Activated T-cell treated with anti-CD3 and anti-CD28 coated beads for 24 hours (primary cell): ENCODE data around the gene C10orf62.
"Not testable (repeated sequence)": the region's sequence is repeated elsewhere in the genome, so short reads cannot be mapped to it uniquely, and the experiment has no call there.

Source experiments
- DNase-seq: peaks from one replicate; pipeline ENCODE4 v3.0.0-alpha.2; 2020; ENCODE audit warnings: low read depth

C10orf62 gene

GRCh38 chr10:97628228-97628627 lies 38.7 kb downstream of the C10orf62 start:
- no peak for DNase-seq

GRCh38 chr10:97629289-97629688 lies 39.8 kb downstream of the C10orf62 start:
- no peak for DNase-seq

GRCh38 chr10:97631098-97631497 lies 41.6 kb downstream of the C10orf62 start:
- no peak for DNase-seq

GRCh38 chr10:97632949-97633884 lies 43.7 kb downstream of the C10orf62 start, which contains the start of gene MORN4:
Gene MORN4 (minus strand): TSS chr10:97633500. CDS start chr10:97619653, 13,847 bp downstream.
- peak; percentile 88 for DNase-seq

GRCh38 chr10:97633921-97634320 lies 44.4 kb downstream of the C10orf62 start:
- no peak for DNase-seq

GRCh38 chr10:97635577-97635976 lies 46.1 kb downstream of the C10orf62 start:
- no peak for DNase-seq

- not testable (repeated sequence) for DNase-seq
Observed at GRCh38 chr10:97639090-97639489, 49.6 kb downstream of the C10orf62 start.

- peak; percentile 99 for DNase-seq
Observed at GRCh38 chr10:97640174-97640867, 50.8 kb downstream of the C10orf62 start, which contains the start of gene PI4K2A. Gene PI4K2A (plus strand): TSS chr10:97640671. CDS start chr10:97640743, 72 bp downstream.
